HG02840 (cell line): Measurements from ENCODE around the gene SLC26A8.
"Not testable (repeated sequence)": the region's sequence is repeated elsewhere in the genome, so short reads cannot be mapped to it uniquely, and the experiment has no call there.

Experiments
- ATAC-seq: cut with Tn5 transposase; IDR thresholded peaks from one replicate; pipeline ENCODE4 v1.9.1; 2021; ENCODE audit warnings: mild to moderate bottlenecking, moderate library complexity, moderate number of reproducible peaks; ENCODE audit not compliant: unreplicated experiment, low FRiP score

The SLC26A8 gene

GRCh38 chr6:35955521-35955920 is 68.9 kb downstream of the SLC26A8 start:
- ATAC-seq, result no peak

- ATAC-seq, result no peak
These were observed 69.4 kb downstream of the SLC26A8 start for GRCh38 chr6:35955071-35955470.

GRCh38 chr6:35954333-35954732 is 70.1 kb downstream of the SLC26A8 start:
- no peak for ATAC-seq

GRCh38 chr6:35948725-35949124 is 75.7 kb downstream of the SLC26A8 start:
- ATAC-seq, result no peak

GRCh38 chr6:35945650-35946025 is 78.8 kb downstream of the SLC26A8 start:
- no peak for ATAC-seq

GRCh38 chr6:35943390-35943789 is 81.1 kb downstream of the SLC26A8 start:
- no peak for ATAC-seq

- ATAC-seq, result no peak
These were observed 82.1 kb downstream of the SLC26A8 start for GRCh38 chr6:35942355-35942754.

GRCh38 chr6:35941170-35941569 is 83.3 kb downstream of the SLC26A8 start:
- not testable (repeated sequence) for ATAC-seq

GRCh38 chr6:35940014-35940413 is 84.4 kb downstream of the SLC26A8 start:
- not testable (repeated sequence) for ATAC-seq

GRCh38 chr6:35939259-35939658 is 85.2 kb downstream of the SLC26A8 start:
- ATAC-seq, result not testable (repeated sequence)

- no peak for ATAC-seq
These were observed 87.6 kb downstream of the SLC26A8 start for GRCh38 chr6:35936681-35937359.

- ATAC-seq, result no peak
These were observed 89.0 kb downstream of the SLC26A8 start for GRCh38 chr6:35935469-35935868.

GRCh38 chr6:35933844-35934243 is 90.6 kb downstream of the SLC26A8 start:
- ATAC-seq, result no peak

GRCh38 chr6:35931873-35932272 is 92.6 kb downstream of the SLC26A8 start:
- ATAC-seq, result not testable (repeated sequence)

- ATAC-seq, result no peak
These were observed 93.3 kb downstream of the SLC26A8 start for GRCh38 chr6:35931120-35931561.

- no peak for ATAC-seq
These were observed 94.8 kb downstream of the SLC26A8 start for GRCh38 chr6:35929601-35930000.

- no peak for ATAC-seq
These were observed 97.8 kb downstream of the SLC26A8 start for GRCh38 chr6:35926509-35927215.

GRCh38 chr6:35925961-35926360 is 98.5 kb downstream of the SLC26A8 start:
- ATAC-seq, result no peak

- no peak for ATAC-seq
These were observed 100.3 kb downstream of the SLC26A8 start for GRCh38 chr6:35924146-35924545.

GRCh38 chr6:35922139-35922554 is 102.3 kb downstream of the SLC26A8 start:
- ATAC-seq, result no peak

- ATAC-seq, result peak; percentile 74
These were observed 103.4 kb downstream of the SLC26A8 start, which contains the start of gene SRPK1 for GRCh38 chr6:35920793-35921732. Gene SRPK1 (minus strand): TSS chr6:35921098. CDS start chr6:35921056, 42 bp downstream.
